Measurements from ENCODE around the gene SRSF1.

The SRSF1 gene

GRCh38 chr17:57983446-57983845 lies 23.6 kb downstream of the SRSF1 start:
- Histone ChIP-seq H3K36me3 (replicated peaks; ENCODE audit: insufficient read depth, low read length) (peaks cover 6% of the 10 kb centered on the region; the same call in 1 of the 2 replicates), H3K4me2 (ENCODE audit: low read depth, low read length) (no peak overlapping the region), H3F3A (ENCODE audit: insufficient read depth, low read length) (peaks cover under 1% of the 10 kb centered on the region; the same call in 1 of the 2 replicates), H3K9me2 (replicated peaks; ENCODE audit: insufficient read depth, low read length) (no peaks in the 10 kb centered on the region), H3K79me2 (ENCODE audit: low read length) (peaks cover 46% of the 10 kb centered on the region), H3K9me3 (replicated peaks; ENCODE audit: insufficient read depth, low read length) (no peaks in the 10 kb centered on the region), H3K9ac (ENCODE audit: low read length) (no peak overlapping the region), H3K4me3 (ENCODE audit: low read length) (no peak overlapping the region), H3K27ac (ENCODE audit: low read length) (no peak overlapping the region), H3K4me1 (ENCODE audit: low read length) (peaks cover 8% of the 10 kb centered on the region), H3K27me3 (replicated peaks; ENCODE audit: insufficient read depth, low read length) (no peaks in the 10 kb centered on the region), H4K20me1 (ENCODE audit: insufficient read depth, low read length) (peaks cover 6% of the 10 kb centered on the region), H2AFZ (ENCODE audit: low read length) (no peak overlapping the region)
- TF ChIP-seq EZH2phosphoT487 (IDR thresholded peaks at IDR 0.05; ENCODE audit: low read length) = no peak
- no peak for DNase-seq

DNA sequence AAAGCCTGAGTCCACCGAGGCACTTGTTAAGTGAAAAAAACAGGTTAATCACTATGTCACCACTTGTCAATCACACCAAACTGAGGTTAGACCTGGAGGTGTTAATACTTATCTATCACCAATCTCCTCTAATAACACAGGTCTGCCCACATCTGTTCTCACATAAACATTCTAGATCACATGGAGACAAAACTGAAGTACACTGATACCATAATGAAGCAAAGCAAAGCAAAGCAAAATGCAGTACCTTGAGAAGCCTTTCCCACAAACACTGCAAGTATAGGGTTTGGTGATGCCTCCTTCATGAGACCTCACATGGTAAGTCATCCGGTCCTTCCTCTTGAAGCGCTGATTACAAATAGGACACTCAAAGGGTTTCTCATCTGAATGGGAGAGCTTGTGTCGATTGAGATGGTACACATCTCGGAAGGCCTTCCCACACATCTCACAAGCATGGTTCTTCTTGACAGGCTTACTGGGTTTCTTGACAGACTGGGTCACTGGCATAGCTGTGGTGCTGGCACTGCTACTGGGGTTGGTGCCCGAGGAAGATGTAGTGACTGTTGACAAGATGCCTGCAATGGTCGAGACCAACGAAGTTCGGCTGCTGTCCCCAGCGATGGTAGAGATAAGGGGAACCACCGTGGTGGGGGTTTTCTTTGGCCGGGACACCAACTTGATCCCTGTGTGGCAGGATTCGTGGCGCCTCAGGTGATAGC lies 24.4 kb downstream of the SRSF1 start:
- Histone ChIP-seq H3K9ac (ENCODE audit: low read length) (no peak overlapping the region), H3K9me2 (replicated peaks; ENCODE audit: insufficient read depth, low read length) (no peaks in the 10 kb centered on the region), H3K9me3 (replicated peaks; ENCODE audit: insufficient read depth, low read length) (no peaks in the 10 kb centered on the region), H3K4me3 (ENCODE audit: low read length) (no peak overlapping the region), H2AFZ (ENCODE audit: low read length) (no peak overlapping the region), H4K20me1 (ENCODE audit: insufficient read depth, low read length) (peaks cover 6% of the 10 kb centered on the region), H3K27me3 (replicated peaks; ENCODE audit: insufficient read depth, low read length) (no peaks in the 10 kb centered on the region), H3K4me1 (ENCODE audit: low read length) (peaks cover 8% of the 10 kb centered on the region), H3K4me2 (ENCODE audit: low read depth, low read length) (no peak overlapping the region), H3K36me3 (replicated peaks; ENCODE audit: insufficient read depth, low read length) (peaks cover 6% of the 10 kb centered on the region; the same call in 1 of the 2 replicates), H3F3A (ENCODE audit: insufficient read depth, low read length) (no peaks in the 10 kb centered on the region), H3K79me2 (ENCODE audit: low read length) (peaks cover 44% of the 10 kb centered on the region), H3K27ac (ENCODE audit: low read length) (no peak overlapping the region)
- TF ChIP-seq EZH2 (optimal IDR thresholded peaks at IDR 0.05; ENCODE audit: low read depth, low read length) (no peak), EZH2phosphoT487 (IDR thresholded peaks at IDR 0.05; ENCODE audit: low read length) (no peak)
- TF ChIP-seq, protein P1, sequence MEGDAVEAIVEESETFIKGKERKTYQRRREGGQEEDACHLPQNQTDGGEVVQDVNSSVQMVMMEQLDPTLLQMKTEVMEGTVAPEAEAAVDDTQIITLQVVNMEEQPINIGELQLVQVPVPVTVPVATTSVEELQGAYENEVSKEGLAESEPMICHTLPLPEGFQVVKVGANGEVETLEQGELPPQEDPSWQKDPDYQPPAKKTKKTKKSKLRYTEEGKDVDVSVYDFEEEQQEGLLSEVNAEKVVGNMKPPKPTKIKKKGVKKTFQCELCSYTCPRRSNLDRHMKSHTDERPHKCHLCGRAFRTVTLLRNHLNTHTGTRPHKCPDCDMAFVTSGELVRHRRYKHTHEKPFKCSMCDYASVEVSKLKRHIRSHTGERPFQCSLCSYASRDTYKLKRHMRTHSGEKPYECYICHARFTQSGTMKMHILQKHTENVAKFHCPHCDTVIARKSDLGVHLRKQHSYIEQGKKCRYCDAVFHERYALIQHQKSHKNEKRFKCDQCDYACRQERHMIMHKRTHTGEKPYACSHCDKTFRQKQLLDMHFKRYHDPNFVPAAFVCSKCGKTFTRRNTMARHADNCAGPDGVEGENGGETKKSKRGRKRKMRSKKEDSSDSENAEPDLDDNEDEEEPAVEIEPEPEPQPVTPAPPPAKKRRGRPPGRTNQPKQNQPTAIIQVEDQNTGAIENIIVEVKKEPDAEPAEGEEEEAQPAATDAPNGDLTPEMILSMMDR (IDR thresholded peaks at IDR 0.05; ENCODE audit: low read length) = no peak
- DNase-seq = no peak

- Histone ChIP-seq H3K27ac (ENCODE audit: low read length) (no peak overlapping the region), H3K4me1 (ENCODE audit: low read length) (no peaks in the 10 kb centered on the region), H3K9me2 (replicated peaks; ENCODE audit: insufficient read depth, low read length) (no peaks in the 10 kb centered on the region), H3K9ac (ENCODE audit: low read length) (no peak overlapping the region), H4K20me1 (ENCODE audit: insufficient read depth, low read length) (peaks cover 1% of the 10 kb centered on the region), H3F3A (ENCODE audit: insufficient read depth, low read length) (no peaks in the 10 kb centered on the region), H3K4me3 (ENCODE audit: low read length) (no peak overlapping the region), H3K9me3 (replicated peaks; ENCODE audit: insufficient read depth, low read length) (no peaks in the 10 kb centered on the region), H3K27me3 (replicated peaks; ENCODE audit: insufficient read depth, low read length) (no peaks in the 10 kb centered on the region), H3K4me2 (ENCODE audit: low read depth, low read length) (no peak overlapping the region), H2AFZ (ENCODE audit: low read length) (no peak overlapping the region), H3K36me3 (replicated peaks; ENCODE audit: insufficient read depth, low read length) (peaks cover 6% of the 10 kb centered on the region; the same call in 1 of the 2 replicates), H3K79me2 (ENCODE audit: low read length) (peaks cover 24% of the 10 kb centered on the region)
- TF ChIP-seq, protein P1 (IDR thresholded peaks at IDR 0.05; ENCODE audit: low read length) = no peak
- TF ChIP-seq EZH2 (optimal IDR thresholded peaks at IDR 0.05; ENCODE audit: low read depth, low read length) (no peak), EZH2phosphoT487 (IDR thresholded peaks at IDR 0.05; ENCODE audit: low read length) (no peak)
- no peak for DNase-seq
These were observed 26.5 kb downstream of the SRSF1 start for GRCh38 chr17:57980522-57980921.

- H3K4me2 ChIP-seq (ENCODE audit: low read depth, low read length) = no peak overlapping the region
- H4K20me1 ChIP-seq (ENCODE audit: insufficient read depth, low read length) = no peaks in the 10 kb centered on the region; the same call in 1 of the 2 replicates
- H3F3A ChIP-seq (ENCODE audit: insufficient read depth, low read length) = no peaks in the 10 kb centered on the region
- no peak for DNase-seq
- H3K27me3 ChIP-seq (replicated peaks; ENCODE audit: insufficient read depth, low read length) = no peaks in the 10 kb centered on the region
- no peak overlapping the region for H2AFZ ChIP-seq (ENCODE audit: low read length)
- H3K9ac ChIP-seq (ENCODE audit: low read length) = no peak overlapping the region
- no peak overlapping the region for H3K27ac ChIP-seq (ENCODE audit: low read length)
- H3K79me2 ChIP-seq (ENCODE audit: low read length) = peaks cover 11% of the 10 kb centered on the region
- no peak overlapping the region for H3K4me3 ChIP-seq (ENCODE audit: low read length)
- no peaks in the 10 kb centered on the region for H3K9me2 ChIP-seq (replicated peaks; ENCODE audit: insufficient read depth, low read length)
- no peaks in the 10 kb centered on the region for H3K4me1 ChIP-seq (ENCODE audit: low read length)
- no peaks in the 10 kb centered on the region for H3K9me3 ChIP-seq (replicated peaks; ENCODE audit: insufficient read depth, low read length)
- TF ChIP-seq EZH2phosphoT487 (IDR thresholded peaks at IDR 0.05; ENCODE audit: low read length) = no peak
- TF ChIP-seq EZH2 (optimal IDR thresholded peaks at IDR 0.05; ENCODE audit: low read depth, low read length) = no peak
- TF ChIP-seq, protein P1 (IDR thresholded peaks at IDR 0.05; ENCODE audit: low read length) = no peak
- peaks cover 6% of the 10 kb centered on the region; the same call in 1 of the 2 replicates for H3K36me3 ChIP-seq (replicated peaks; ENCODE audit: insufficient read depth, low read length)
These were observed 28.0 kb downstream of the SRSF1 start for GRCh38 chr17:57979076-57979475.

Data from MM.1S (cell line).